GM18526 (cell line): ENCODE results near the gene CAMKK1.

Source experiments
- POLR2A ChIP-seq: IDR thresholded peaks from 3 replicates; pipeline ENCODE4 v1.6.1; 2011; ENCODE audit not compliant: insufficient read length; ENCODE audit errors: extremely low read depth

Gene CAMKK1

GRCh38 chr17:3879591-3880417 is 13.0 kb downstream of the CAMKK1 start:
- TF ChIP-seq POLR2A = no peak

- no peak for TF ChIP-seq POLR2A
Observed at GRCh38 chr17:3879186-3879585, 13.7 kb downstream of the CAMKK1 start.

GRCh38 chr17:3877220-3877619 is 15.6 kb downstream of the CAMKK1 start:
- no peak for TF ChIP-seq POLR2A

GRCh38 chr17:3875317-3875716 is 17.5 kb downstream of the CAMKK1 start:
- TF ChIP-seq POLR2A = no peak

- no peak for TF ChIP-seq POLR2A
Observed at GRCh38 chr17:3873862-3874261, 19.0 kb downstream of the CAMKK1 start.

- TF ChIP-seq POLR2A = peak; percentile 18
Observed at GRCh38 chr17:3870871-3871306, 22.0 kb downstream of the CAMKK1 start.

GRCh38 chr17:3867606-3868005 is 25.2 kb downstream of the CAMKK1 start:
- TF ChIP-seq POLR2A = no peak

GRCh38 chr17:3867106-3867505 is 25.7 kb downstream of the CAMKK1 start:
- no peak for TF ChIP-seq POLR2A

GRCh38 chr17:3866276-3866675 is 26.6 kb downstream of the CAMKK1 start:
- TF ChIP-seq POLR2A = no peak

- TF ChIP-seq POLR2A = no peak
Observed at GRCh38 chr17:3865176-3865575, 27.7 kb downstream of the CAMKK1 start.

- TF ChIP-seq POLR2A = no peak
Observed at GRCh38 chr17:3864534-3864933, 28.3 kb downstream of the CAMKK1 start.

GRCh38 chr17:3861761-3862681 is 30.8 kb downstream of the CAMKK1 start:
- TF ChIP-seq POLR2A = no peak

GRCh38 chr17:3860939-3861700 is 31.7 kb downstream of the CAMKK1 start:
- TF ChIP-seq POLR2A = no peak

- TF ChIP-seq POLR2A = no peak
Observed at GRCh38 chr17:3859940-3860339, 32.9 kb downstream of the CAMKK1 start.

GRCh38 chr17:3857261-3858105 is 35.4 kb downstream of the CAMKK1 start:
- no peak for TF ChIP-seq POLR2A

GRCh38 chr17:3852561-3852960 is 40.3 kb downstream of the CAMKK1 start:
- no peak for TF ChIP-seq POLR2A
